Activated CD8-positive, alpha-beta memory T cell treated with anti-CD3 and anti-CD28 coated beads for 48 hours (primary cell): ENCODE results near the gene SGK1.
"Not testable (repeated sequence)": the region's sequence is repeated elsewhere in the genome, so short reads cannot be mapped to it uniquely, and the experiment has no call there.

ENCODE experiments used
- DNase-seq, 3 experiments: peaks; one replicate each; pipeline ENCODE4 v3.0.0-alpha.2; 2020; ENCODE audit warnings: low read depth in 2 of 3, low spot score in 2 of 3

SGK1 gene

DNA sequence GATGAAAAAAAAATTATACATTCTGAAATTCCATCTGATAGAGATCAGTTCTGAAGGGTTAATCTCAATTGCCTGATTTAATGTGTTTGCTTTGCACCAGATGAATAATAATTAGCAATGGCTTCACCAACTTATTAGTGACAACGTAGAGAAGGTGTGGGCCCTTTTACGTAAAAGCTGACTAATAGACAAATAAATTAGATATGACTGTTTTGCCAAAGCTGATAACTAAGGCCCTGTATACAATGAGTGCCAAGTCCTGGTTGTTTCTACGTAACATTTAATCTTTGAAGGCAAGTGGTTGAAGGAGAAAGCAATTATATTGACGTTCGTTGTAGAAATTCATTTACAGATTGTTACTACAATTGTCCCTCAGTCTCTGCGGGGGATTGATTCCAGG, 10.8 kb downstream of the SGK1 start:
- DNase-seq: no peak

DNA sequence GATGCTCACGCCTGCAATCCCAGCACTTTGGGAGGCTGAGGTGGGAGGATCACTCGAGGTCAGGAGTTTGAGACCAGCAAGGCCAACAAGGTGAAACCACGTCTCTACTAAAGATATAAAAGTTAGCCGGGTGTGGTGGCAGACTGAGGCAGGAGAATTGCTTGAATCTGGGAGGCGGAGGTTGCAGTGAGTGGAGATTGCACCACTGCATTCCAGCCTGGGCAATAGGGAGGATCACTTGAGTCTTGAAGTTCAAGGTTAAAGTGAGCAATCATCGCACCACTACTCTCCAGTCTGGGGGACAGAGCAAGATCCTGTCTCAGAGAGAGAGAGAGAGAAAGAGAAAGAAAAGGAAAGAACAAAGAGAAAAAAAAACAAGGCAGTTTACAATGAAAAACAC, 13.5 kb downstream of the SGK1 start:
- DNase-seq: not testable (repeated sequence)

DNA sequence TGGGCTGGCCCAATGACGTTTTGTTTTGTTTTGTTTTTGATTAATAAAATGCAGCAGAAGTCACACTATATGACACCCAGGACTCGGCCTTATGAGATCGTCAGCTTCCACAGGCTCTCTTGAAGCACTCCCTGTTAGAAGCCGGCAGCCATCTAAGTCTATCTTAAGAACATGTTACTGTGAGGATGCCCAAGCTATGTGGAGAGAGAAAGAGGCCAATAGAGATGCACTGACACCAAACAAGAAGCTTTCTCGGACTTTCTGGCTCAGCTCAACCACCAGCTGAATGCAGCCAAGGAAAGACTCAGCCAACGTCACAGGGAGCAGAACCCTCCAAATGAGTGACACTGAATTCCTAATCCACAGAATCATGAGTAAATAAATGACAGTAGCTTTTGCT, 14.0 kb downstream of the SGK1 start:
- DNase-seq: no peak

DNA sequence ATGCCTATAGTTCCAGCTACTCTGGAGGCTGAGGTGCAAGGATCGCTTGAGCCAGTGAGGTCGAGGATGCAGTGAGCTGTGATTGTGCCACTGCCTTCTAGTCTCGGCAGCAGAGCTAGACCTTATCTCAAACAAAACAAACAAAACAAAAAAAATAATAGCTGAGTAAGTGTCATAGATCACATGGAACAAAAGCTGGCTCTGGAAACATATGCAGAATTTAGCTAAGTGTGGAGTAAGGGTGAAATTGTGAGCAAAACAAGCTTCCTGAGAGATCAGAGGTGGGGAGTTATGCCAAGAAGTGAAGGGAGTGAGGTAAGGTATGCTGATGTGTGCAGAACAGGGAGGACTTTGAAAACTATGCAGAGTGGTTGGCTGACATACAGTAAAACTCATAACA, 18.7 kb downstream of the SGK1 start:
- no peak for DNase-seq

DNA sequence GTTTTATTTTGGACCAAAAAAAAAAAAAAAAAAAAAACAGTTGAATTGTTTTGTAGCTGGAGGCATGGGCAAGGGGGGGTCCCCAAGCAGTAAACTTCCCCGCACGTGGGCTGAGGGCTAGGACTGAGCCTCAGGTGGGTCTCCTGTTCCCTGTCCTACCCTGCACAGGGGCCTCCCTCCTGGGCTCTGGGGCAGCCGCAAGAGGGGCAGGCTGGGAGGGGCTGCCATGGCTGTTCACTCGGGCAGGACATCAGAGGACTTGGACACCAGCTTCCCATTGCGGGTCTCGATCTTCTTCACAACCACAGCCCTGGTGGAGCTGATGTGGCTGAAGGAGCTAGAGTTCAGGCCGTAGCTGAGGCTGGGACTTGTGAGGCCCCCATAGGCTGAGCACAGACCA, 21.1 kb downstream of the SGK1 start:
- DNase-seq: no peak

DNA sequence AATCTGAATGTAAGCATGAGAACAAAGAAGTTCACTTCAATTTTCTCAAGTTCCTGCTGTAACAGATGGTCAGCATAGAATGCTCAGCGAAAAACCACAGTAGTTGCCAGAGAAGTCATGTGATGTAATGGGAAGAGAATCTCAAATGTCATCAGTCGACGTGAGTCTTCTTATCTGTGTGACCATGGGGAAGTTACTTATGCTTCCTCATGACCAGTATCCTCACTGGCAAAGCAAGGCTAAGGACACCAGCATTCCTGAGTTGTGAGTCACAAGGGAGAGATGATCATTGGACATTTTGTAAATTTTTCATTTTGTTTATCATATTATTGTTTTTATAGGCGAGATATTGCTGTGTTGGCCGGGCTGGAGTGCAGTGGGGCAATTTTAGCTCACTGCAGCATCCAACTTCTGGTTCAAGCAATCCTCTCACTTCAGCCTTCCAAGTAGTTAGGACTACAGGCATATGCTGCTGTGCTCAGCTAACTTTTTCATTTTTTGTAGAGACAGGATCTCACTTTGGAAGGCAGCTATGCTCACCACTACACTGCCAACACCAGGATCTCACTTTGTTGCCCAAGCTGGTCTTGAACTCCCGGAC, 21.9 kb downstream of the SGK1 start:
- no peak for DNase-seq

DNA sequence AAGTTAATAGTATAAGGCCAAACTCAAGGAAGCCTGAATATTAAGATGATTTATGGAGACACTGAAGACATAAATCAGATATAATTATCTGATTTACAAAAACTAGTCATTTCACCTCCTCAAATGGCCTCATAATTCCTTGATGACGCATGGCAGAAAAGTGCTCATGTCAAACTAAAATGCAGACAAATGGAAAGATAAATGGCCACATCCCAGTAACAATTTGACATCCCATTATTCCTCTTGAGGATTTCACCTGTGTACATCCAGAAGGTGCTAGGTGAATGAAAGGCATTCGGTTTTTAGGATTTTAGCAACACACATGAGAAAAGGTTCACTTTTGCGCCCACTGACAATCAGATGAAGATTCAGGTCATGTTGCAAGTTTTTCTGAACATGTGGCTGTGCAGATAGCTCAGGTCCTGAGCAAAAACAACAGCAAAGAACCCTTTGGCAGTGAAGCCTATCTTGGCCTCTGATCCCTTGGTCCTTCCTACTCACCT, 24.2 kb downstream of the SGK1 start:
- no peak for DNase-seq

DNA sequence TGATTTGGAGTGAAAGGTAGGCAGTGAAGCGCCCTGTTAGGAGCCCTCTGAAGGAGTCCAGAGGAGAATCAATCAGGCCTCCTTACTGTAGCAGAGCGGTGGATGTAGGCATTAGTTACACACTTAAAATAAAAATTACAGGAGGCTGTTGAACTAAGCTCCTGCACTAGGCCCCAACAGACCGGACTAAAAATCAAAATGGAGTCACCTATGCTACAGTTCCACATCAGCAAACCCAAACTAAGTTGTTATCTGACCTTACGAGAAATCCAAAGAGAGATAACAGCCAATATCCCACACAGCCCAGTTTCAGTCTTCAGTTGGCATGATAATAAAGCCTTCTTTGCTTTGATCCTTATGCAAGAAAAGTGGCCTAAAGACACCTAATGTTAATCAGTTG, 26.8 kb downstream of the SGK1 start:
- no peak for DNase-seq

DNA sequence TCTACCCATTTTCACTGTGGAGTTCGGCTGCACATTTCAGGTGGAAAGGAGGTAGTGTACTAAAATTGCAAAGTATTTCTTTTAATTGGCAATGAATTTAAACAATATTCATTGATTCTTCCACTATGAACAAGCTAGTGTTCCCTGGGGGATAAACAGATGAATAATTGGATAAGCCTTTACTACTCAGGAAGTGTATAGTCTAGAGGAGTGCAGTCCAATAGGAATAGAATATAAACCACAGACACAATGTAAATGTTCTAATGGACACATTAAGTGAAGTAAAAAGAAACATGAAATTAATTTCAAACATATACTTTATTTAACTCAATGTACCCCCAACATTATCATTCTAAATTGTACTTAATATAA, 28.7 kb downstream of the SGK1 start:
- DNase-seq: no peak

DNA sequence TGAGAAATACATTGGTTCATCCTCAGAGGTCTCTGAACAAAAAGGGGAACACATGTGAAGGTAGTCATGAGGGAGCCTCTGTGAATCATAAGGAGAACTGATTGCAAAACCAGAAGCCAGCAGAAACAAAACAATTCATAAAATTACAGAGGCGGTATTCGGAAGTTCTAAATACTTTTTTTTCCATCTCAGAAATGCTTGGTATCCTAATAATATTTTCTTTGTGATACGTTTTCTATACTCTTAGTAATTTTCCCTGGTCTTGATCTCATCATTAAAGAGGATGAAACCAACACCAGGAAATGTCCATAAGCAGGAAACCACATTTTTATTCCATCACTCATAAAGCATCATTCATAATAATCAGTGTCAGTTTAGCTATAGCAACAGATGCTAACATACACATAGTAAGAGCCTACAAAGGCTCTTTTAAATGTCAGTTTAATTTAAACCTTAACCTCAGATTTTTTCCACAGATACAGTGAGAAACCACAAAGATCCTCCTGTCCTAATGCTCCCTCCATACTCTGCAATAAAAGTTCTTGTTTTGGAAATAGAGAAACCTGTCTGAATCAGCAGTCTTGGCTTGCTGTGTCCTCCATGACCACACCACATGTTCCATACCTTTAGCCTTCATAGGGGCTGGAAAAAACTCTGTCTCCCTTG, 29.2 kb downstream of the SGK1 start:
- DNase-seq: no peak

DNA sequence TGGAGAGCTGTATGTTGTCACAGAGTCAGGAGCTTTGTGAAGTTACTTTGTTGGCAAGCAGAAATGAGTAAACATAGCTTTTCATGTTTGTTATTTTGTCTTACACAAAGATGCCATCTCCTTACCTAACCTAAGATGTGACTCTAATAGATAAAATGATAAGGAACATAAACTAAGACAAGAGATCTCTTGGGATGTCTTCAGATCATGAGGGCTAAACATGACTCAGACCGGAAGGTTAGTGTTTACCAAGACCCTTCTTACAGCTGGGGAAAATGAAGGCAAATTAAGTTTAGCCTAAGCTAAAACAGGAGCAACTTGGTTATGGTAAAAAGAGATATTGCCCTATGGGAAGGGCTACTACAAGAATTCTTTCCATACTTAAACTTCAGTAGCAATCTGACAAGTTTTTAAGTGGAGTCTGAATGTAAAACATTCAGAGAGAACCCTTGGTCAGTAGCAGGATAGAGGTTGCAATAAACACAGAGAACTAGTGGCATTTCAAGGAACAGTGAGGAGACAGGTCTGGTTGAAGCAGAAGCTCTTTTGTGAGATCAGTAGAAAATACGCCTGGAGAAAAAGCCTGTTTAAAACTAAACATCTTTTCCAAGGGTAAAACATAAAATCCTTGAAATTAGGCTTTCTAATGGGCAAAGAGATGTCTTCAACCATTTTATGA, 29.9 kb downstream of the SGK1 start:
- DNase-seq: no peak

DNA sequence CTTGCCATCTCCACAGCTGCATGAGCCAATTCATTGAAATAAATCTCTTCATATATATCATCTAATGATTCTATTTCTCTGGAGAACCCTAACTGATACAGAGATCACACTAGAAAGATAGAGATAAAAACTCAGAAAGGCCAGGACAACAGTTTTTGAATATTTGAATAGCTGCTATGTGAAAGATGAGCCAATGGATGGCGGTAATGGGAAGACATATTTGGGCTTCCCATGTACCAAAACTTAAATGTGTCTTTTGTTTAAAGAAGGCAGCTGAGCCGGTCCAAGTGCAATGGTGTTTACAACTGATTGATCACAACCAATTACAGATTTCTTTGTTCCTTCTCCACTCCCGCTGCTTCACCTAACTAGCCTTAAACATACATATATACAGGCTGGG, 35.1 kb downstream of the SGK1 start:
- DNase-seq: no peak

DNA sequence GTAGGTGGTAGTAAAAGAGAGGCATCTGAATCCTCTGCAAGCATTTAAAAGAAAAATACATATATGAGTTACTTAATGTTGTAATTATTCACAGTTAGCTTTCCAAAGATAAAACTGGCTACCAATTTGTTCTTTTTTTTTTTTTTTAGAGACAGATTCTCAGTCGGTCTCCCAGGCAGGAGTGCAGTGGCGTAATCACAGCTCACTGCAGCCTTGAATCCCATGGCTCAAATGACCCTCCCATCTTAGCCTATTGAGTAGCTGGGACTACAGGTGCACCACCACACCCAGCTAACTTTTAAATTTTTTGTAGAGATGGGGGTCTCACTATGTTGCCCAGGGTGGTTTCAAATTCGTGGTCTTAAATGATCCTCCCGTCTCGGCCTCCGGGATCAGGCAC, 36.5 kb downstream of the SGK1 start:
- DNase-seq: no peak

DNA sequence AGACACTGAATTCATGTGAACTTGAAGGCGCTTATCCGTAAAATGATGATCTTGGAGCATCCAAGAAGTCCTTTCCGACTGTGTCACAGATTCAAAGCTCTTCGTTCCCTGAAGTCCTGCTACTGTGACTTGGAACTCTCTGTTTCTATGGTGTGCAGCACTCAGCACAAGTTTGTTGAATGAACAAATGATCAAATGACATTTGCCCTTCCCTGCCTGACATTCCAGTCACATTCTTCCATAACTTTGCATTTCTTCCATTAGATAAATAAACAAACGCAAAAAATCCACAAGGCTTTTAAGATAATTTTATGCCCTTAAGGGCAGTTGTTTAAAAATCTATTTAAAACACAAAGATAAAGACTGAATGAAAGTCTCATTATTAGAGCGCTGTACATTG, 39.9 kb downstream of the SGK1 start:
- no peak for DNase-seq

DNA sequence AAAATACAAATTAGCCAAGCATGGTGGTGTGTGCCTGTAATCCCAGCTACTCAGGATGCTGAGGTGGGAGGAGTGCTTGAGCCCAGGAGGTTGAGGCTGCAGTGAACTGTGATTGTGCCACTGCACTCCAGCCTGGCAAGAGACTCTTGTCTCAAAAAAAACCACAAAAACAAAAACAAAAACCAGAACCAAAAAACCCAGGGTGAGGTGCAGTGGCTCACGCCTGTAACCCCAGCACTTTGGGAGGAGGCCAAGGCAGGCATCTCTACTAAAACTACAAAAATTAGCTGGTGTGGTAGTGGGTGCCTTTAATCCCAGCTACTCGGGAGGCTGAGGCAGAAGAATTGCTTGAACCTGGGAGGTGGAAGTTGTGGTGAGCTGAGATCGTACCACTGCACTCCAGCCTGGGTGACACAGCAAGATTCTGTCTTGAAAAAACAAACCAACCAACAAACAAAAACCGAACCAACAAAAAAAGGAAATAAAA, 41.0 kb downstream of the SGK1 start:
- DNase-seq: not testable (repeated sequence)

DNA sequence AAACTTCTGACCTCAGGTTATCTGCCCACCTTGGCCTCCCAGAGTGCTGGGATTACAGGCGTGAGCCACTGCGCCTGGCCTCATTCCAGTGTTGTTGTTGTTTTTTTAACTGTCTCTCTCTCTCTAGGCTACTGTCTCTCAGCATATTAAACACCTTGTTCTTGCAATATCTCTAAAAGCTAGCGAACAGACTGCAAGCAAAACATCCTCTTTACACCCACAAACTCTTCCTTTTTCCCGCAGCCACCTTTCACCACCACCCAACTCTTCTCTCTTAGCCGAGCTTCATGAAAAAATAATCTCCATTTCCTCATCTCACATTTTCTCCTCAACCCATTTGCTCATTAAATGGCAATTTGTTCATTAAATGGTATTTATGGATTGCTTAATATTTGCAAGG, 45.5 kb downstream of the SGK1 start:
- no peak for DNase-seq

DNA sequence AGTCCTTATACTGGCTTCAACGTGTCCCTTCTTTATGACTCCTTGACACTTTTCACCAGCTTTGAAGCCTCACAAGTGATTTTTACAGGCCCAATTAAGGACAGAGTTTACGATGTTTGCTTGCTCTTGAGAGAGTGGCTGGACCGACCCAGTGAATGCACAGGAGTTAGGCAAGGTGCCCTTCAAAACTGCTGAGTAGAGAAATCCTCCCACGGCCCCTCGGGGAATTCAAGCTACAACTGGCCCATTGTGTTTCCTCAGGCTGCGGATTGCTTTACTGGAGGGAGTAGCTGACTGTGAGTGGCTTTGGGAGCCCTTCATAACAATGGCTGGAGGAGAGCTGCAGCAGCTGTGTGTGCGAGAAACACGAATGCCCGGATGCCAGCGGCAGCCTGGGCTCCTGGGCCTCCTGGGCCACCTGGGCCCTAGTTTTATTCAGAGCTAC, 50.0 kb downstream of the SGK1 start:
- DNase-seq: no peak

DNA sequence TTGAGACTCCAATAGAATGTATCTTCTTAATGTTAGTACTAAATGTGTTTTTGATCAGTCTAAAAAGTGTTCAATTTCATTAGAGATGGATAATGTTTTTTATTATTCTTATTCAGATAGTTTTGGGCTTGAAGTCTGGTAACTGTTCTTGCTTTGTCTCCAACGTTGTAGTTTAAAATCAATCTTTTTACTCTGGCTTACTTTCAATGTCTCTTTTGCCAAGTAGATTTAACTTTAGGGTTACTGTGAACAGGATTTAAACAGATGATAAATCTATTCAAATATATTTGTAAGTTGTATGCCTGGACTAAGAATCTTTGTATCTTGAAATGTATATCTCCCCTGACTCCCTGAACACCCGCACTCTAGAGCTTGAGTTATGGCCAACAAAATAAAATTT, 51.1 kb downstream of the SGK1 start:
- DNase-seq: no peak

DNA sequence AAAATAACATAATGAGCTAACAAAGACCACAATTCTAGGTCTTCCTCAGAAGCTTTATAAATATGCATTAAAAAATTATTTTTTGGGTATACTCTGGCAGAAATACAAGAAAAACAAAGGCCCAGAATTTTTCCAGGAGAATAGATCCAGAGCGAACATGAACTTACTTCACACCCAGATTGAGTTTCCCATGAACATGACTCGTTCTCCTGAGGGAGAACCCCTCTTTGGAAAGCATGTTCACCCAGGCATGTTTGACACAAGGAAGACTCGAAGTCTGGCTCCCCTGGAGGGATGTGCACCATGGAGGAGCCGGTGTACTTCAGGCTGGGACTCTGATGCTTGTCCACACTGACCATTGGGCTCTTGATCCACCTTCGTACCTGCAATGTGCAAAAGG, 56.1 kb downstream of the SGK1 start:
- DNase-seq: no peak

DNA sequence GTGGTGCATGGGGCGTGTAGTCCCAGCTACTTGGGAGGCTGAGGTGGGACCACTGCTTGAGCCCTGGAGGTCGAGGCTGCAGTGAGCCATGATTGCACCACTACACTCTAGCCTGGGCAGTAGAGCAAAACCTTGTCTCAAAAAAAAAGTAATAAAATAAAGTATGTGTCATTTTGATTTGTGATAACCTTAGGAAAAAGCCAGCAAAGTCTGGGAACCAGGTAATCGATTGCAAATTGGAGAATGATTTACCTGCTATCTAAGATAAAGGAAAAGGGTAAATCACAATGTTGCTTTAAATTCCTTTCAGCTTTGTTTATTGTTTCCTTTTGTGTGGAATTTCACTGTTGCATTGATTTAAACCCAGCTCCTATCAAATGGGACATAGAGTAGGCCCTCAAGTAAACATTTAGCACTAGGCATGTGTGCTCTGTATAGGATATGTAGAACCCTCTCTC, 59.0 kb downstream of the SGK1 start:
- DNase-seq: no peak

DNA sequence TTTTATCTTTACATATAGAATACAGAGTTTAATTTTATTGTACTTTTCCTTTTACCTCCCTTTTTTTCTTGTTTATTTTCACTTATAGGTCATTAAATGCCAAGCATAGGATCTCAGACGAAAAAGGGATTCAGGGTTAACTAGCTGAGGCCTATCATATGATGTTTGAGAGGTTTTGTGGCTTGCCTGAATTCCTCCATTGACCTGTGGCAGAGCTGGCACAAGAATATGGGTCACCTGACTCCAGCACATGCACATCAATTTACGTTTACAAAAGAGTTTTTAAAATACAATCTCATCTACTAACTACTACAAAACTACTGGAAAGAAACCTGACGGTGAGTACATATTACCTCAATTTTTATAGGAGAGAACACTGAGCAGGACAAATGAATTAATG, 60.4 kb downstream of the SGK1 start:
- DNase-seq: no peak

DNA sequence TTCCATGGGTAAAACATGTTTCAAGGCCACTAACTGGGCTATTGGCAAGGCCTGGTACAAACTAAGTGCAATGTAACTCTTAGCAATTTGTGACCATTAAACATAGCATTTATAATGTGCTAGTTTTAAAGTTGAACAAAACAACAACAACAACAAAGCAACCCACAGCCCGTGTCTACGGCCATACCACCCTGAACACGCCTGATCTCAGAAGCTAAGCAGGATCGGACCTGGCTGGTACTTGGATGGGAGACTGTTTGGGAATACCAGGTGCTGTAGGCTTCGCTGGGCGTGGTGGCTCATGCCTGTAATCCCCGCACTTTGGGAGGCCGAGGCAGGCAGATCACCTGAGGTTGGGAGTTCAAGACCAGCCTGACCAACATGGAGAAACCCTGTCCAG, 61.0 kb downstream of the SGK1 start:
- DNase-seq: no peak
